Pancreas (tissue), 10 donors: Measurements from ENCODE around the gene CNTN3. TPM values are rescaled to one million over a fixed set of nuclear protein-coding genes. Genes with fewer than 3 reads are reported as not detected.

ENCODE experiments used
- ATAC-seq, 4 donors: fragments of 200-7000 bp; cut with Tn5 transposase; one replicate each; pipeline versions ENCODE4 v1.8.0 to v1.9.1; 2020; ENCODE audit warnings: mild to moderate bottlenecking in 4 of 4, moderate library complexity in 4 of 4
- DNase-seq, 6 donors: peaks; one replicate each; pipeline ENCODE4 v3.0.0-alpha.2; 2020
- FAIRE-seq: peaks from 2 replicates; lab custom pipeline; 2012; peaks lifted over from hg19 to GRCh38; lab: Jason Lieb, UNC
- H3K27ac ChIP-seq, 4 donors: fragments of 200-600 bp; sonication (generic); 1 replicate in 3 of 4; 2 replicates in 1 of 4; pipeline versions ENCODE4 v1.5.0 to v1.8.0; 2020
- H3K27me3 ChIP-seq, 4 donors: fragments of 200-600 bp; one replicate each; pipeline ENCODE4 v1.8.0; 2021
- H3K36me3 ChIP-seq, 3 donors: fragments of 200-600 bp; sonication (generic) in 1 of 3; one replicate each; pipeline versions ENCODE4 v1.5.0 to v1.8.0; 2020 to 2021
- H3K4me1 ChIP-seq, 3 donors: fragments of 200-600 bp; one replicate each; pipeline ENCODE4 v1.8.0; 2021
- H3K4me3 ChIP-seq, 4 donors: fragments of 200-600 bp; sonication (generic) in 2 of 4; one replicate each; pipeline versions ENCODE4 v1.5.0 to v1.8.0; 2020 to 2021
- H3K9me3 ChIP-seq, 4 donors: fragments of 200-600 bp; one replicate each; pipeline ENCODE4 v1.8.0; 2021
- CTCF ChIP-seq, 4 donors: fragments of 200-600 bp; sonication (generic) in 3 of 4; IDR thresholded peaks; one replicate each; pipeline versions ENCODE4 v1.5.0 to v1.8.0; 2021; ENCODE audit warnings: antibody characterized with exemption in 4 of 4
- WGBS, 2 donors: extraction: QIAGEN DNeasy Blood & Tissue Kit; methylation state at CpG; one replicate each; pipeline ENCODE4 v1.1.7; 2013; 5-methylcytosine and 5-hydroxymethylcytosine counted together
- intact Hi-C, 3 donors: fragments of 100-400 bp; cut with DNase I; formaldehyde crosslinking; loops; one replicate each; pipeline versions ENCODE4 v1.11.1 to v1.14.2; 2022
- polyA plus RNA-seq, 2 donors: library from polyadenylated mRNA; stranded (reverse); fragments of 200-250 nt; gene quantifications; one replicate each; pipeline ENCODE4 v1.2.3, GENCODE V29; 2013
- total RNA-seq, 6 donors: library from RNA; stranded (reverse); fragmentation: NEBNext Ultra II Directional in 4 of 6; extraction: Animal tissue kit (Norgen Biotek cat#: 25700) in 4 of 6; gene quantifications; one replicate each; pipeline versions ENCODE4 v1.2.1 to v1.2.4, GENCODE V29; 2021 to 2023
- donor health status: healthy with polysubstance abuse.
- donor health status: DM: no; HTN: no; CAD: no; lungs with moderate emphysema.
- donor health status: DM: no; HTN: no; CAD: no.
- donor health status: control.
- donor health status: control.
- donor health status: Bipolar disorder and iron deficiency.
- donor health status: DM: yes; HTN: yes; CAD: no.
- donor health status: DM: no; HTN: no; CAD: no.
- donor health status: DM: no; HTN: no; CAD: no.
- donor health status: DM: yes; HTN: yes; CAD: no.

The CNTN3 gene
- total and polyA plus RNA-seq, 8 donors, result 1.3 to 3.5 (median 2.4) TPM

GRCh38 chr3:74626011-74626410 is 11.6 kb upstream of the CNTN3 start:
- no peak for FAIRE-seq
- H3K4me3 ChIP-seq, result no peak overlapping the region

GRCh38 chr3:74624301-74624700 is 9.8 kb upstream of the CNTN3 start:
- 67 to 72% methylated on average over 3 of the region's 3 CpGs for WGBS, 2 donors
- no peak for TF ChIP-seq CTCF (IDR thresholded peaks at IDR 0.05)
- H3K27ac ChIP-seq, result no peak overlapping the region
- ATAC-seq (no peak), FAIRE-seq (no peak), DNase-seq (no peak)
- no peak overlapping the region for H3K4me3 ChIP-seq
- no peaks in the 10 kb centered on the region for H3K27me3 ChIP-seq
- H3K36me3 ChIP-seq, result no peaks in the 10 kb centered on the region
- no peaks in the 10 kb centered on the region for H3K9me3 ChIP-seq
- intact Hi-C loops, result no loop called here
- no peaks in the 10 kb centered on the region for H3K4me1 ChIP-seq

More at GRCh38 chr3:74626011-74626410, 11.6 kb upstream of the CNTN3 start:
- H3K9me3 ChIP-seq, result no peaks in the 10 kb centered on the region
- 77 to 86% methylated on average over 2 of the region's 2 CpGs for WGBS, 2 donors
- no peaks in the 10 kb centered on the region for H3K4me1 ChIP-seq
- H3K36me3 ChIP-seq, result no peaks in the 10 kb centered on the region
- ATAC-seq (no peak), DNase-seq (no peak)
- no peak for TF ChIP-seq CTCF (IDR thresholded peaks at IDR 0.05)
- intact Hi-C loops, result no loop called here
- H3K27ac ChIP-seq, result no peak overlapping the region
- no peaks in the 10 kb centered on the region for H3K27me3 ChIP-seq

GRCh38 chr3:74623261-74623836 is 8.9 kb upstream of the CNTN3 start:
- ATAC-seq (no peak), FAIRE-seq (no peak)
- no peak overlapping the region for H3K27ac ChIP-seq

GRCh38 chr3:74621581-74621980 is 7.1 kb upstream of the CNTN3 start:
- no peaks in the 10 kb centered on the region for H3K4me1 ChIP-seq
- intact Hi-C loops, result no loop called here
- H3K27me3 ChIP-seq, result no peaks in the 10 kb centered on the region
- H3K9me3 ChIP-seq, result no peaks in the 10 kb centered on the region
- FAIRE-seq (no peak), ATAC-seq (no peak), DNase-seq (no peak)
- no peak for TF ChIP-seq CTCF (IDR thresholded peaks at IDR 0.05)
- H3K36me3 ChIP-seq, result no peaks in the 10 kb centered on the region
- H3K4me3 ChIP-seq, result no peak overlapping the region
- 45 to 67% methylated on average over 1 of the region's 1 CpG for WGBS, 2 donors
- no peak overlapping the region for H3K27ac ChIP-seq

More at GRCh38 chr3:74623261-74623836, 8.9 kb upstream of the CNTN3 start:
- TF ChIP-seq CTCF (IDR thresholded peaks at IDR 0.05), result no peak
- Histone ChIP-seq H3K36me3 (no peaks in the 10 kb centered on the region), H3K4me1 (no peaks in the 10 kb centered on the region), H3K27me3 (no peaks in the 10 kb centered on the region), H3K4me3 (no peak overlapping the region), H3K9me3 (no peaks in the 10 kb centered on the region)
- intact Hi-C loops, result no loop called here
- no peak for DNase-seq

- Histone ChIP-seq H3K4me3 (no peak overlapping the region), H3K27me3 (no peaks in the 10 kb centered on the region), H3K9me3 (no peaks in the 10 kb centered on the region), H3K4me1 (no peaks in the 10 kb centered on the region), H3K36me3 (no peaks in the 10 kb centered on the region), H3K27ac (no peak overlapping the region)
- ATAC-seq (no peak), FAIRE-seq (no peak), DNase-seq (no peak)
- no peak for TF ChIP-seq CTCF (IDR thresholded peaks at IDR 0.05)
- intact Hi-C loops, result no loop called here
- WGBS, 2 donors, result 65 to 79% methylated on average over 3 of the region's 3 CpGs
Measured at GRCh38 chr3:74617776-74618175, 3.3 kb upstream of the CNTN3 start.
